Activated B cell treated with CpG ODN at 0.5 μM for 24 hours (primary cell): ENCODE results near the gene MAT2A. TPM values are rescaled to one million over a fixed set of nuclear protein-coding genes. Genes with fewer than 3 reads are reported as not detected.

Experiments used
- ATAC-seq: fragments of 200-7000 bp; cut with Tn5 transposase; one replicate; pipeline ENCODE4 v1.10.0; 2021; ENCODE audit warnings: low read depth, mild to moderate bottlenecking, moderate library complexity
- CTCF ChIA-PET: fragments of 350-600 bp; sonication (Branson Sonifier 250); formaldehyde crosslinking; loops from one replicate; lab custom pipeline; 2021; ENCODE audit warnings: antibody characterized with exemption; lab: Charles Lee
- POLR2A ChIA-PET: fragments of 350-600 bp; sonication (Branson Sonifier 250); formaldehyde crosslinking; loops from one replicate; lab custom pipeline; 2021; ENCODE audit warnings: antibody characterized with exemption; lab: Charles Lee
- DNase-seq: peaks from one replicate; pipeline ENCODE4 v3.0.0; 2022
- H3K27ac Mint-ChIP-seq: one replicate; pipeline ENCODE4 v1.8.0; 2020; ENCODE audit warnings: mixed read lengths
- H3K27me3 Mint-ChIP-seq: one replicate; pipeline ENCODE4 v1.8.0; 2021; ENCODE audit warnings: mixed read lengths
- H3K36me3 Mint-ChIP-seq: one replicate; pipeline ENCODE4 v1.8.0; 2021; ENCODE audit warnings: low read depth, mixed read lengths
- H3K4me1 Mint-ChIP-seq: one replicate; pipeline ENCODE4 v1.8.0; 2021; ENCODE audit warnings: mixed read lengths
- H3K4me3 Mint-ChIP-seq: one replicate; pipeline ENCODE4 v1.8.0; 2020; ENCODE audit warnings: mild to moderate bottlenecking, mixed read lengths
- H3K9me3 Mint-ChIP-seq: one replicate; pipeline ENCODE4 v1.8.0; 2020; ENCODE audit warnings: mixed read lengths
- intact Hi-C: fragments of 100-400 bp; cut with micrococcal nuclease; formaldehyde crosslinking; loops from one replicate; pipeline ENCODE4 v1.15.1; 2024
- total RNA-seq: library from RNA; stranded (reverse); gene quantifications from 2 replicates; pipeline ENCODE4 v1.2.3, GENCODE V29; 2022
- TF ChIP-seq, protein P1 (sequence below): fragments of 200-600 bp; IDR thresholded peaks from one replicate; pipeline ENCODE4 v1.8.0; 2022; ENCODE audit warnings: antibody characterized with exemption, mild to moderate bottlenecking

The MAT2A gene
- total RNA-seq, 1 donor from 2014 or later: 265 TPM

DNA sequence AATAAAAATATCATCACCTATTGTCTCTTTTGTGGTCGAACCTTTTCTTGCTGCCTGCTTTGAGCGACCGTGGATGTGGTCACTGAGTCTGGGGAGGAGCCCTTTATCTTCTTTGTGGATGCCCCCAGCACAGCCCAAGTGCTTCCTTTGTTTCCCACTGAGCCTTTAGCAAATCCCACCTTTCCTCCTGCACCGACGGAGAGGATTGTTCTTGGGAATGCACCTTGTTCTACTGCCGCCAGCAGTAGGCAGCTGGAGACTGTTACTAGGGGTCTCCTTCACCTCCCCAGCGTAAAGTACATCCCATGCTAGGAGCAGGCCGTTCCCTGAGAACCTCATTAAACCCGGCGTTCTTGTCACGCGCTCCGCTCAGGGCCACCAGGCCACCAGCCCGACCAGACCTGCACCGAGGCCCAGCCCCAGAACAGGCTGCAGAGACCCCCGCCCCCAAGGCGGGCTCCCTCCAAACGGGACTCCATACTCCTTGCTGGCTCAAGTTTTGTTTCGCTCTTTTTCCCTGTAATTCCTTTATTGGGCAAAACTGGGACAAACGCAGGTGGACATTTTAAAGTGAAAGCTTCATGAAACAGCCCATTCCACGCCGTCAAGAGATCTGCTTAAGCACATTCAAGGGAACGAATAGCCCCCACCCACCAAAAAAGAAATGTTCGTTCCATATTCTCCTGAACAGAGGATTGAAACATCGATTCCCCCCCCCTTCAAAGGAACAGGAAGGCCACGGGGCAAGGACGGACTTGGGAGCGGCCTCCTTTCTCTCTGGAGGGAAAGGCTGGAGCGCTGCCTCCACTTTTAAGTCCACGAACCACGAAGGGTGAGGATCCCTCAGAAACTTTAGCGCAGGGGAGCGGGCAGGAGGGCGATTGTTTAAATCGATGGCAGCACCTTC lies 1.1 kb upstream of the MAT2A start:
- TF ChIP-seq, protein P1, sequence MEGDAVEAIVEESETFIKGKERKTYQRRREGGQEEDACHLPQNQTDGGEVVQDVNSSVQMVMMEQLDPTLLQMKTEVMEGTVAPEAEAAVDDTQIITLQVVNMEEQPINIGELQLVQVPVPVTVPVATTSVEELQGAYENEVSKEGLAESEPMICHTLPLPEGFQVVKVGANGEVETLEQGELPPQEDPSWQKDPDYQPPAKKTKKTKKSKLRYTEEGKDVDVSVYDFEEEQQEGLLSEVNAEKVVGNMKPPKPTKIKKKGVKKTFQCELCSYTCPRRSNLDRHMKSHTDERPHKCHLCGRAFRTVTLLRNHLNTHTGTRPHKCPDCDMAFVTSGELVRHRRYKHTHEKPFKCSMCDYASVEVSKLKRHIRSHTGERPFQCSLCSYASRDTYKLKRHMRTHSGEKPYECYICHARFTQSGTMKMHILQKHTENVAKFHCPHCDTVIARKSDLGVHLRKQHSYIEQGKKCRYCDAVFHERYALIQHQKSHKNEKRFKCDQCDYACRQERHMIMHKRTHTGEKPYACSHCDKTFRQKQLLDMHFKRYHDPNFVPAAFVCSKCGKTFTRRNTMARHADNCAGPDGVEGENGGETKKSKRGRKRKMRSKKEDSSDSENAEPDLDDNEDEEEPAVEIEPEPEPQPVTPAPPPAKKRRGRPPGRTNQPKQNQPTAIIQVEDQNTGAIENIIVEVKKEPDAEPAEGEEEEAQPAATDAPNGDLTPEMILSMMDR: no peak
- Mint-ChIP-seq H3K27ac (peak overlapping the region; percentile 99), H3K4me3 (peak overlapping the region; percentile 96), H3K36me3 (peaks cover 42% of the 10 kb centered on the region), H3K4me1 (peaks cover 35% of the 10 kb centered on the region), H3K9me3 (no peaks in the 10 kb centered on the region), H3K27me3 (no peaks in the 10 kb centered on the region)
- ATAC-seq (no peak), DNase-seq (peak; percentile 33)
- ChIA-PET POLR2A (interaction anchor here (0.6 to 8.1 kb wide), 38 partner anchors 9 to 903 kb away, joined by 3 to 137 read pairs (median 5); partner anchors contain the start of genes C2orf68, CAPG, ELMOD3 and GGCX), CTCF (interaction anchor here (0.7 to 6.0 kb wide), 3 partner anchors 14 to 211 kb away, joined by 3 to 52 read pairs (median 4); no protein-coding TSS in a partner anchor)
- intact Hi-C loops: loop anchor here (1.0 to 5.0 kb wide), 4 partner anchors 79 to 903 kb away; partner anchors contain the start of genes KDM3A, TMSB10 and USP39

DNA sequence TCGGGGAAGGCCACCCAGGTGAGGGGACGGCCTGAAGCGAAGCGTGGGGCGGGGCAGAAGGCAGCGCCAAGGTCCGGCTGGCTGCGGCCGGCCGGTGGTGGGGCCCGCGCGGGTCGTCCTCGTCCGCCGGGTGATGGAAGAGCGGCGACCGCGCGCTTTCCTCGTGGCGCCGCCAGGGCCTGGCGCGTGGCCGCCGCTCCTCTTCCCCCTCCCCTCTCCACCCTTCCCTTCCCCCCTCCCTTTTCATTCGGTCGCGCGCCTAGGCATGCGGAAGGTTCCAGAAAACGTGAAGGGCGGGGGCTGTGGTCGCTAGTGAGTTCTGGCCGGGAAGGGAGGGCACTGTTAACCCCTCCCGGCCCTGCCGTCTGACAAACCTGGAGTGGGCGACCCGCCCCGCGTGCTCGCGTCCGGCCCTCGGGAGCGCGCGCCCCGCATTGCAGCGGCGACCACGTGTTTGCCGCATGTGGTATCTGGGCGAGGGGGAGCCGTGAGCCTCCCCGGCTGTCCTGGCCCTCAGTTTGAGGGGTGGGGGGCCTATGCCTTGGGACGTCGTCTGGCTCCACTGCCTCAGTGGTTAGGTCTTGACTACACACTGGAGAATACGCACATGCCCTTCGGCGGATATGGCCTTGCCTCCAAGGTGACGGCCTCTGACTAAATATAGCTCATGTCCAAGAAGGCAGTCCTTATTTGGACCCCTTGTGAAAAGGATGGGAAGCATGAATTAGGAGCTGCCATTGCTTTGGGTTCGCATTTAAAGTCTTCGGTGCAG lies 579 bp downstream of the MAT2A start:
- H3K27me3 Mint-ChIP-seq: no peaks in the 10 kb centered on the region
- DNase-seq (peak; percentile 72), ATAC-seq (peak; percentile 43)
- peak overlapping the region; percentile 96 for H3K4me3 Mint-ChIP-seq
- POLR2A ChIA-PET: interaction anchor here (0.6 to 8.1 kb wide), 50 partner anchors 9 to 1073 kb away, joined by 3 to 137 read pairs (median 5); partner anchors contain the start of genes C2orf68, CAPG, ELMOD3 and GGCX
- H3K27ac Mint-ChIP-seq: peak overlapping the region; percentile 99
- H3K9me3 Mint-ChIP-seq: no peaks in the 10 kb centered on the region
- peaks cover 59% of the 10 kb centered on the region for H3K36me3 Mint-ChIP-seq
- TF ChIP-seq, protein P1: no peak
- CTCF ChIA-PET: interaction anchor here (0.8 to 6.0 kb wide), 7 partner anchors 9 to 148 kb away, joined by 3 to 52 read pairs (median 4); no protein-coding TSS in a partner anchor
- peaks cover 42% of the 10 kb centered on the region for H3K4me1 Mint-ChIP-seq
- intact Hi-C loops: loop anchor here (1.0 to 5.0 kb wide), 10 partner anchors 13 to 901 kb away; partner anchors contain the start of genes ELMOD3, GGCX, KDM3A and RETSAT

- Mint-ChIP-seq H3K36me3 (peaks cover 66% of the 10 kb centered on the region), H3K9me3 (no peaks in the 10 kb centered on the region), H3K27ac (peak overlapping the region; percentile 88), H3K4me3 (peak overlapping the region; percentile 96), H3K27me3 (no peaks in the 10 kb centered on the region), H3K4me1 (peaks cover 42% of the 10 kb centered on the region)
- ChIA-PET CTCF (interaction anchor here (1.0 to 6.0 kb wide), 5 partner anchors 8 to 149 kb away, joined by 3 to 52 read pairs (median 4); no protein-coding TSS in a partner anchor), POLR2A (interaction anchor here (0.6 to 8.1 kb wide), 15 partner anchors 8 to 213 kb away, joined by 3 to 137 read pairs (median 33); partner anchors contain the start of genes C2orf68, CAPG, ELMOD3 and GGCX)
- TF ChIP-seq, protein P1: no peak
- intact Hi-C loops: loop anchor here (1.0 kb wide), 2 partner anchors 12 to 214 kb away; no protein-coding TSS in a partner anchor
- DNase-seq: no peak
- ATAC-seq: no peak
These were observed 1.2 kb downstream of the MAT2A start for GRCh38 chr2:85540133-85540648.

DNA sequence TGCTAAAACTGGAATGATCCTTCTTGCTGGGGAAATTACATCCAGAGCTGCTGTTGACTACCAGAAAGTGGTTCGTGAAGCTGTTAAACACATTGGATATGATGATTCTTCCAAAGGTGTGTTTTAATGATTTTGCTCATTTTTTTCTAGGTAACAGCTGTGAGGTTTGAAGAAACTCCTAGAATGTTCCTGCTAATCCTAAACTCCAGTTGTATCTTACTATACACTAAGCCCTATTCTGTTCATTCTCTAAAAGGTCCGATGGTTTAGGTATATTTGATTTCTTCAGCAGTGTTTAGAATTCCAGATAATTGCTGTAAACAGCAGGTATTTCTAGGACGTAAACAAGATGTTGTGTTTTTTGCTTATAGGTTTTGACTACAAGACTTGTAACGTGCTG lies 2.3 kb downstream of the MAT2A start:
- TF ChIP-seq, protein P1: no peak
- POLR2A ChIA-PET: interaction anchor here (0.9 to 8.1 kb wide), 9 partner anchors 12 to 214 kb away, joined by 7 to 137 read pairs (median 43); partner anchors contain the start of genes CAPG, ELMOD3, GGCX and RETSAT
- intact Hi-C loops: no loop called here
- DNase-seq (no peak), ATAC-seq (no peak)
- CTCF ChIA-PET: interaction anchor here (1.0 to 6.0 kb wide), 5 partner anchors 10 to 152 kb away, joined by 4 to 52 read pairs (median 6); partner anchors contain the start of gene SH2D6
- no peak overlapping the region for H3K27ac Mint-ChIP-seq
- H3K4me1 Mint-ChIP-seq: peaks cover 42% of the 10 kb centered on the region
- H3K27me3 Mint-ChIP-seq: no peaks in the 10 kb centered on the region
- H3K4me3 Mint-ChIP-seq: peak overlapping the region; percentile 96
- no peaks in the 10 kb centered on the region for H3K9me3 Mint-ChIP-seq
- peaks cover 75% of the 10 kb centered on the region for H3K36me3 Mint-ChIP-seq
